PC-3 (cell line): ENCODE results near the gene MED7.

Experiments used
- EZH2phosphoT487 ChIP-seq: fragments of 300-600 bp; sonication (generic); IDR thresholded peaks from 2 replicates; pipeline ENCODE4 v1.6.1; 2018; ENCODE audit warnings: mild to moderate bottlenecking, antibody characterized with exemption, low read length, borderline replicate concordance
- TF ChIP-seq, protein P1 (sequence below): fragments of 300-600 bp; sonication (generic); conservative IDR thresholded peaks from 2 replicates; pipeline ENCODE4 v1.5.1; 2017; ENCODE audit warnings: antibody characterized with exemption, low read depth, mild to moderate bottlenecking, low read length

DNA sequence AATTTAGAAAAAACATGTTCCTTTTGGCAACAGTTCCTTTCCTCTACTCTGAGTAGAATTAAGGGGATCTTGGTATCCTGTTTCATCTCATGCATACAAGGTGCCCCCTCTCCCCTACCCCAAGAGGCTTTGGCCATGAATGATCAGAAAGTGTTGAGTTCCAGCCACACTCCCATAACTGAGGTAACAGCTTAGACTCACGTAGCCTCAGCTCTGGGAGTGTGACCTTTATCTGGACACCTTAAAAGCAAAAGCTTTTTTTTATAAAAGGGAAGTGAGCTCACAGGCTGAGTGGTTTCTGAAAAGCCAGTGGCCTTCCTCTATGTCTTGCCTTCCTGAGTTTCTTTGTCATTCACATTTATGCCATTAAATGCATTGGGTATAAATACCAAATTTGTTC lies 32.9 kb downstream of the MED7 start:
- TF ChIP-seq, protein P1, sequence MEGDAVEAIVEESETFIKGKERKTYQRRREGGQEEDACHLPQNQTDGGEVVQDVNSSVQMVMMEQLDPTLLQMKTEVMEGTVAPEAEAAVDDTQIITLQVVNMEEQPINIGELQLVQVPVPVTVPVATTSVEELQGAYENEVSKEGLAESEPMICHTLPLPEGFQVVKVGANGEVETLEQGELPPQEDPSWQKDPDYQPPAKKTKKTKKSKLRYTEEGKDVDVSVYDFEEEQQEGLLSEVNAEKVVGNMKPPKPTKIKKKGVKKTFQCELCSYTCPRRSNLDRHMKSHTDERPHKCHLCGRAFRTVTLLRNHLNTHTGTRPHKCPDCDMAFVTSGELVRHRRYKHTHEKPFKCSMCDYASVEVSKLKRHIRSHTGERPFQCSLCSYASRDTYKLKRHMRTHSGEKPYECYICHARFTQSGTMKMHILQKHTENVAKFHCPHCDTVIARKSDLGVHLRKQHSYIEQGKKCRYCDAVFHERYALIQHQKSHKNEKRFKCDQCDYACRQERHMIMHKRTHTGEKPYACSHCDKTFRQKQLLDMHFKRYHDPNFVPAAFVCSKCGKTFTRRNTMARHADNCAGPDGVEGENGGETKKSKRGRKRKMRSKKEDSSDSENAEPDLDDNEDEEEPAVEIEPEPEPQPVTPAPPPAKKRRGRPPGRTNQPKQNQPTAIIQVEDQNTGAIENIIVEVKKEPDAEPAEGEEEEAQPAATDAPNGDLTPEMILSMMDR, result no peak
- no peak for TF ChIP-seq EZH2phosphoT487
